A673 (cell line): Measurements from ENCODE around the gene NOTCH3. TPM values are rescaled to one million over a fixed set of nuclear protein-coding genes. Genes with fewer than 3 reads are reported as not detected.

Experiments used
- BruUV-seq: library from RNA; stranded (reverse); fragments of 400-500 nt; replicated peaks from 2 replicates; lab custom pipeline; 2021; lab: Mats Ljungman, UMichigan
- CTCF ChIA-PET: fragments of 300-600 bp; sonication (Branson Sonifier 250); formaldehyde crosslinking; loops from one replicate; lab custom pipeline; 2022; ENCODE audit warnings: antibody characterized with exemption; lab: Charles Lee
- POLR2A ChIA-PET: fragments of 300-600 bp; sonication (Branson Sonifier 250); formaldehyde crosslinking; loops from one replicate; lab custom pipeline; 2022; ENCODE audit warnings: antibody characterized with exemption; ENCODE audit not compliant: low non-redundant PET; lab: Charles Lee
- DNase-seq: peaks from one replicate; pipeline ENCODE4 v3.0.0-alpha.2; 2015; ENCODE audit warnings: low spot score
- H3K27ac ChIP-seq: fragments of 200-600 bp; sonication (generic); 2 replicates; pipeline ENCODE4 v1.5.1; 2016; ENCODE audit warnings: mixed run types, low read depth, mild to moderate bottlenecking, mixed read lengths, antibody characterized with exemption, low read length; ENCODE audit not compliant: poor library complexity, severe bottlenecking
- H3K27me3 ChIP-seq: fragments of 200-600 bp; sonication (generic); replicated peaks from 2 replicates; pipeline ENCODE4 v1.6.1; 2017; ENCODE audit warnings: mixed run types, low read depth, mild to moderate bottlenecking, mixed read lengths, antibody characterized with exemption, low read length; ENCODE audit not compliant: insufficient read depth, poor library complexity
- H3K36me3 ChIP-seq: fragments of 200-600 bp; sonication (generic); 2 replicates; pipeline ENCODE4 v1.6.1; 2016; ENCODE audit warnings: mixed run types, mild to moderate bottlenecking, mixed read lengths, antibody characterized with exemption, low read length; ENCODE audit not compliant: insufficient read depth, poor library complexity, severe bottlenecking
- H3K4me1 ChIP-seq: fragments of 200-600 bp; sonication (generic); 2 replicates; pipeline ENCODE4 v1.6.1; 2017; ENCODE audit warnings: mixed run types, mild to moderate bottlenecking, mixed read lengths, antibody characterized with exemption, low read length; ENCODE audit not compliant: insufficient read depth, poor library complexity, severe bottlenecking
- H3K4me3 ChIP-seq: fragments of 200-600 bp; sonication (generic); 2 replicates; pipeline ENCODE4 v1.5.1; 2016; ENCODE audit warnings: low read depth, mixed run types, mild to moderate bottlenecking, mixed read lengths, low read length; ENCODE audit not compliant: poor library complexity, severe bottlenecking
- H3K9me3 ChIP-seq: fragments of 200-600 bp; sonication (generic); 2 replicates; pipeline ENCODE4 v1.6.1; 2016; ENCODE audit warnings: mixed run types, low read depth, mild to moderate bottlenecking, mixed read lengths, antibody characterized with exemption, low read length; ENCODE audit not compliant: poor library complexity, severe bottlenecking
- EZH2 ChIP-seq: fragments of 200-600 bp; sonication (generic); IDR thresholded peaks from 2 replicates; pipeline ENCODE4 v1.6.1; 2017; ENCODE audit warnings: borderline replicate concordance, low read depth, mild to moderate bottlenecking, mixed read lengths, antibody characterized with exemption, low read length; ENCODE audit not compliant: poor library complexity, severe bottlenecking
- intact Hi-C: fragments of 100-400 bp; cut with micrococcal nuclease; formaldehyde crosslinking; loops from one replicate; pipeline ENCODE4 v1.10.0; 2022; ENCODE audit not compliant: unreplicated experiment
- total RNA-seq: library from RNA; stranded (reverse); gene quantifications from 2 replicates; pipeline ENCODE4 v1.2.3, GENCODE V29; 2021
- TF ChIP-seq, protein P1 (sequence below): fragments of 300-800, 200-600 bp; sonication (generic); conservative IDR thresholded peaks from 2 replicates; pipeline ENCODE4 v1.5.1; 2017; ENCODE audit warnings: low read depth, mild to moderate bottlenecking, antibody characterized with exemption, low read length, moderate library complexity, mixed read lengths

NOTCH3 gene
- total RNA-seq, 1 experiment from 2014 or later = 19.7 TPM

DNA sequence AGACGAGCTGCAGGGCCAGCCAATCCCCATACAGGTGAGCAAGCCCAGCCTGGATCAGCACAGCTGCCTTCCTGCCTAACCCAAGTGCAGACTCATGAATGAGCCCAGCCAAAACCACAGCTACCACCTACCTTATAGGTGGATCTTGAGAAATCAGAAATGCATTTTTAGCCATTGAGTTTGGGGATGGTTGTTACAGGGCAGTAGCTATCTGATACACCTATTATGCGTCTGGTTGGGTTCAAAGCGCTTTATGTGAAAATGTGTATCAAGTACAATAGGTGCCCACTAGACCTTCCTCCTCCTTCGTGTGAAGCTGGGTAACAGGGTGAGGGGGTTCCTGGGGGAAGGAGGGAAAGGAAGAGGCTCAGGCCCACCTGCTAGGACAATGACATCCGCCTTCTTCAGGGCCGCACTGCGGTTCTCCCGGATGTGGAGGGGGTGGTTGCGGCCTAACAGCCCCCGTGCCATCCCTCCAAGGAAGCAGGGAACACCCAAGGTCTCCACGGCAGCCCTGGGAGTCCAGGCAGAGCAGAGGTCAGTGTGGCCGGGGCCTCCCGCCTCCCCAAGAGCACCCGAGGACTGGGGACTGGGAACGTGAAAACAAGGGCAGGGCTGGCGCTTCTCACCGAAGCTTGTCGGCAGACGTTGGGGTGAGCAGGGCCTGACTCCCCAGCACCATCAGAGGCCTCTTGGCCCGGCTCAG is 81.9 kb downstream of the NOTCH3 start:
- BruUV-seq = no TSS peak
- TF ChIP-seq, protein P1, sequence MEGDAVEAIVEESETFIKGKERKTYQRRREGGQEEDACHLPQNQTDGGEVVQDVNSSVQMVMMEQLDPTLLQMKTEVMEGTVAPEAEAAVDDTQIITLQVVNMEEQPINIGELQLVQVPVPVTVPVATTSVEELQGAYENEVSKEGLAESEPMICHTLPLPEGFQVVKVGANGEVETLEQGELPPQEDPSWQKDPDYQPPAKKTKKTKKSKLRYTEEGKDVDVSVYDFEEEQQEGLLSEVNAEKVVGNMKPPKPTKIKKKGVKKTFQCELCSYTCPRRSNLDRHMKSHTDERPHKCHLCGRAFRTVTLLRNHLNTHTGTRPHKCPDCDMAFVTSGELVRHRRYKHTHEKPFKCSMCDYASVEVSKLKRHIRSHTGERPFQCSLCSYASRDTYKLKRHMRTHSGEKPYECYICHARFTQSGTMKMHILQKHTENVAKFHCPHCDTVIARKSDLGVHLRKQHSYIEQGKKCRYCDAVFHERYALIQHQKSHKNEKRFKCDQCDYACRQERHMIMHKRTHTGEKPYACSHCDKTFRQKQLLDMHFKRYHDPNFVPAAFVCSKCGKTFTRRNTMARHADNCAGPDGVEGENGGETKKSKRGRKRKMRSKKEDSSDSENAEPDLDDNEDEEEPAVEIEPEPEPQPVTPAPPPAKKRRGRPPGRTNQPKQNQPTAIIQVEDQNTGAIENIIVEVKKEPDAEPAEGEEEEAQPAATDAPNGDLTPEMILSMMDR = no peak
- TF ChIP-seq EZH2 = no peak
- Histone ChIP-seq H3K27ac (no peak overlapping the region), H3K4me3 (no peak overlapping the region), H3K4me1 (no peaks in the 10 kb centered on the region), H3K27me3 (no peaks in the 10 kb centered on the region), H3K9me3 (no peaks in the 10 kb centered on the region), H3K36me3 (peaks cover 83% of the 10 kb centered on the region)
- intact Hi-C loops = no loop called here
- ChIA-PET POLR2A (no interaction called here), CTCF (interaction anchor here (0.6 kb wide), 1 partner anchor 961 kb away, joined by 3 read pairs; no protein-coding TSS in a partner anchor)
- DNase-seq = no peak

DNA sequence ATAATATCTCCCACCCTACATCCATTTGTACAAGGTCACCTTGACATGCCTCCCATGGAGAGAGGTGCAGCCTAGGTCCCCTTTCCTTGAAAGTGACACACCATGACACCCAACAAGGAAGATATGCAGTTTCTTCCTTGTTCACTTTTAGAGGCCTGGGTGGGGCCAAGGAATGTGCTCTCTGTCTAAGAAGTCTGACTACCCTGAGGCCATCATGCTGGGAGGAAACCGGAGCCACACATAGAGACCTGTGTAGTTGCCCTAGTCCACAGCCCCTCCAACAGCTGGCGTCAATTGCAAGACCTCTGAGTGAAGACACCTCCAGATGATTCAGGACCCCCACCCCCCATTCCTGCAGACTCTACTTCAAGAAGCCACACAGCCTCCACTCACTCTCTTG is 82.5 kb downstream of the NOTCH3 start:
- Histone ChIP-seq H3K27me3 (no peaks in the 10 kb centered on the region), H3K4me1 (no peaks in the 10 kb centered on the region), H3K36me3 (peaks cover 90% of the 10 kb centered on the region), H3K9me3 (no peaks in the 10 kb centered on the region), H3K4me3 (no peak overlapping the region), H3K27ac (no peak overlapping the region)
- BruUV-seq = no TSS peak
- POLR2A ChIA-PET = no interaction called here
- TF ChIP-seq, protein P1 = no peak
- no peak for TF ChIP-seq EZH2
- DNase-seq = no peak
- CTCF ChIA-PET = interaction anchor here (0.6 kb wide), 1 partner anchor 962 kb away, joined by 3 read pairs; no protein-coding TSS in a partner anchor
- intact Hi-C loops = no loop called here

GRCh38 chr19:15116856-15117255 is 83.9 kb downstream of the NOTCH3 start:
- no TSS peak for BruUV-seq
- Histone ChIP-seq H3K9me3 (no peaks in the 10 kb centered on the region), H3K36me3 (peaks cover 95% of the 10 kb centered on the region), H3K4me1 (no peaks in the 10 kb centered on the region), H3K4me3 (no peak overlapping the region), H3K27me3 (no peaks in the 10 kb centered on the region), H3K27ac (no peak overlapping the region)
- TF ChIP-seq, protein P1 = no peak
- no peak for TF ChIP-seq EZH2
- no peak for DNase-seq
- POLR2A ChIA-PET = no interaction called here
- intact Hi-C loops = no loop called here
- CTCF ChIA-PET = no interaction called here
